HG03103 (cell line): ENCODE results near the gene VPREB1.
"Not testable (repeated sequence)": the region's sequence is repeated elsewhere in the genome, so short reads cannot be mapped to it uniquely, and the experiment has no call there.

Experiments
- ATAC-seq: cut with Tn5 transposase; IDR thresholded peaks from one replicate; pipeline ENCODE4 v1.9.1; 2021; ENCODE audit warnings: low read depth; ENCODE audit not compliant: unreplicated experiment

VPREB1 gene, protein sequence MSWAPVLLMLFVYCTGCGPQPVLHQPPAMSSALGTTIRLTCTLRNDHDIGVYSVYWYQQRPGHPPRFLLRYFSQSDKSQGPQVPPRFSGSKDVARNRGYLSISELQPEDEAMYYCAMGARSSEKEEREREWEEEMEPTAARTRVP

DNA sequence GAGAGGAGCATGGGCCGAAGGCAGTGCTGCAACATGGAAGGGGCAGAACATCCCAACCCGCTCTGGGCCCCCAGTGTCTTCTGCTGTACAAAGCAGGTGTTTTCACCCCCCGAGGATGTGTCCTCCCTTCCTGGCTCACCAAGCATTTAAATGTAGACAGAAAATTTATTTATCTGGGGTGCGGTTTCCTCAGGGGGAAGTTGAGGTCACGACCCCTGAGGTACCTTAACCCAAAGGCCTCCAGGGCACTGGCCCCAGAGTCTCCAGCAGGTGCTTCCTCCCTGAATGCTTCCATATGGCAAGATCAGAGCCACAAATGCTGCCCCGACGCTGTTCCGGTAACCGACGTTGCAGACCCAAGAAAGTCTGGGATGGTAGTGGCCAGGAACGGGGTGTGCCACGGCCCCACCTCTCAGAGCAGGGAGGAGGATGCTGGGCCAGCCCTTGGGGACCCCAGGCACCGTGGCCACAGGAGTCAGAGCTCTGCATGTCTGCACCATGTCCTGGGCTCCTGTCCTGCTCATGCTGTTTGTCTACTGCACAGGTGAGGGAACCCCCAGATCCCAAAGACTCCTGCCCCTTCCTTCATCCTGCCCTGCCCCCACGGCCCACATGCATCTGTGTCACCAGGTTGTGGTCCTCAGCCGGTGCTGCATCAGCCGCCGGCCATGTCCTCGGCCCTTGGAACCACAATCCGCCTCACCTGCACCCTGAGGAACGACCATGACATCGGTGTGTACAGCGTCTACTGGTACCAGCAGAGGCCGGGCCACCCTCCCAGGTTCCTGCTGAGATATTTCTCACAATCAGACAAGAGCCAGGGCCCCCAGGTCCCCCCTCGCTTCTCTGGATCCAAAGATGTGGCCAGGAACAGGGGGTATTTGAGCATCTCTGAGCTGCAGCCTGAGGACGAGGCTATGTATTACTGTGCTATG, at the start of gene VPREB1:
VPREB1 (plus strand) TSS at position 471 of the 935 bp plus-strand sequence; CDS start at position 499, 28 bp downstream.
- no peak for ATAC-seq

GRCh38 chr22:22194931-22195264, 49.7 kb upstream of the VPREB1 start:
- no peak for ATAC-seq

DNA sequence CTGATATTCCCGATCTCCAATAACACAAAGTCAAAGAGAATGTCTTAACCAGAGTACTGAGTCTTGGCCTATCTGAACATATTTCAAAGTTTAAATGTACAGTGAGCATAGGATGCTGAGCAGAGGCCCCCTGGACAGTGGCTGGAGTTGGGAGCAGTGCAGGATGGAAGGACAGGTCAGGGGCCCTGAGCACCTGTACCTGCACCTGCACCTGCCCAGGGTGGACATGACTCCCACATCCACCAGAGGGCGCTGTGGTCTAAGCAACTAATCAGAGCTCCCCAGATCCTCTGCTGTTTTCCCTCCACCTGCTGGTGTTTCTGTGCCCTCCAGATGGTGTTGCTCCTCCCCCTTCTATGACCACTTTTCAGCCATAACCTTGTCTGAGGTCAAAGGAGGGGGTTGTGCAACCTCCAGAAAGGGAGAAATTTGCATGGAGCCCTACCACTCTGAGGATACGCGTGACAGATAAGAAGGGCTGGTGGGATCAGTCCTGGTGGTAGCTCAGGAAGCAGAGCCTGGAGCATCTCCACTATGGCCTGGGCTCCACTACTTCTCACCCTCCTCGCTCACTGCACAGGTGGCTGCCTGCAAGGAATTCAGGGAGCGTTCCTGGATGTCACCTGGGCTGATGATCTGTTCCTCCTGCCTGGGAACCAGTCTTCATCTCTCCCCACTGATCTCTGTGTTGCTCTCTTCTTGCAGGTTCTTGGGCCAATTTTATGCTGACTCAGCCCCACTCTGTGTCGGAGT, 49.1 kb upstream of the VPREB1 start:
- peak; percentile 55 for ATAC-seq

DNA sequence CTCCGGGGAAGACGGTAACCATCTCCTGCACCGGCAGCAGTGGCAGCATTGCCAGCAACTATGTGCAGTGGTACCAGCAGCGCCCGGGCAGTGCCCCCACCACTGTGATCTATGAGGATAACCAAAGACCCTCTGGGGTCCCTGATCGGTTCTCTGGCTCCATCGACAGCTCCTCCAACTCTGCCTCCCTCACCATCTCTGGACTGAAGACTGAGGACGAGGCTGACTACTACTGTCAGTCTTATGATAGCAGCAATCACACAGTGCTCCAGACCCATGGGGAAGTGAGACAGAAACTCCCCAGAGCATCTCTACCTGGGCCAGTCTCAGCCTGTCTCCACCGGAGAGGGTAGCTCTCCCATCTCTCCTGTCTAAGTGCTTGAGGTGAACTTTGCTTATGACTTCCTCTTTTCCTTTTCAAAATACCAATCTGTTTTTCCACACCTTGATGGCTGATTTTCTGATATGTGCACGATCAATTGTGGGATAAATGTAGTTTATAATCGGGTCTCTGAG, 48.5 kb upstream of the VPREB1 start:
- peak; percentile 52 for ATAC-seq

DNA sequence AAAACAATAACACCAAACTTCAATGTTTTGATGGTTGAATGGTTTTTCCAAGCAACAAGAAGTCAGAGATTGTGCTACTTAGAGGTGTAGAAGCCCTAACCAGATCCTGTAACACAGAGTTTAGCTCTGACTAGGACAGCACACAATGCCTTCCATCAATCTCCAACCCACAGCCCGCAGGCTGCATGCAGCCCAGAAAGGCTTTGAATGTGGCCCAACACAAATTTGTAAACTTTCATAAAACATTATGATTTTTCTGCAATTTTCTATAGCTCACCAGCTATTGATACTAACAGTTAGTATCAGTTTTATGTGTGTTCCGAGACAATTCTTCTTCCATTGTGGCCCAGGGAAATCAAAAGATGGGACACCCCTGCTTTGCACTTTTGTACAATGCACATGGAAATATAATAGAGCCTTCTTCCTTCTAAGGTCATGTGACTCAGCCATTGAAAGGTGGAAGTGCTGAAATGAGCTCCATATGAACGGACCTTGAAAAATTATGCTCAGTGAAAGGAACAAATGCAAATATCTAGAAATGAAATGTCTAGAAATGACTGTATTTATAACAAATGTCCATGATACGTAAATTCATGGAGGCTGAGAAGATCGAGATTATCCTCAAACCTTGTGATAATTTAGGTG, 47.6 kb upstream of the VPREB1 start:
- ATAC-seq = no peak

DNA sequence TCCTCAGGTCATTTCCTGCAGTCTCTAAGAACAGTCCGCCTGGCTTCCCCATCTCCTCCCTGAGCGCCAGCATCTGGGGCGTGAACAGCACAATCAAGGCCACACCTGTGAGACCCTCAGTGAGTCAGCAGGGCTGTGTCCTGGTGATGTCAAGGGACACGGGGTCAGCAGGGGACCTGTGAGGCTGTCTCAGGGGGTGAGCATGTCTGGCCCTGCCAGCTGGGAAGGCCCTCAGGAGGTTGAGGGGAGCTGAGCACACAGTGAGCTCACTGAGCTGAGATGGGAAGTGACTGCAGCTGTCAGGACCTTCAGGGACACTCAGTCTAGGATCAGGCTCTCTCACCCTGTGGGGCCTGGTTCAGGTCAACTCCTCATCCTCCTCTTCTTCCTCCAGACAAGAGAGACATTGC, 46.6 kb upstream of the VPREB1 start:
- no peak for ATAC-seq

- ATAC-seq = no peak
These were observed 45.8 kb upstream of the VPREB1 start for GRCh38 chr22:22198751-22199150.

DNA sequence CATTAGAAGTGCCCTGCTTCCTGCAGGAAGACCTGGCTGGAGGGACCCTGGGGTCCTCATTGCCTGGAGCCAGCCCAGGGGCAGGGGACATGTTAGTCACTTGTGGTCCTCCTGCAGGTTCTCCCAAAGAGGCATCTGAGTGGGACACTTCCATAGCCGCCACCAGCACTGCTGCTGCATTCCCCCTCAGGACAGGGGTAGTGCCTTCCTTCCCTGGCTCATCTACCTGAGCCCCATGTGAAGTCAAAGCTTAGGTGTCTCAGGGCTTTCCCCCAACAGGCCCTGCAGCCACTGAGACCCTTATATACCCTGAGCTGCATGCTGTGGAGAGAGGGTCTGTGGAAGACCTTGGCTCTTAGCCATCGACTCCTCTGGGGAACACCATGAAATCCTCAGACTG, 45.0 kb upstream of the VPREB1 start:
- ATAC-seq = no peak

GRCh38 chr22:22200569-22201184, 43.9 kb upstream of the VPREB1 start:
- no peak for ATAC-seq

- ATAC-seq = peak; percentile 46
These were observed 43.2 kb upstream of the VPREB1 start for GRCh38 chr22:22201185-22201929.

DNA sequence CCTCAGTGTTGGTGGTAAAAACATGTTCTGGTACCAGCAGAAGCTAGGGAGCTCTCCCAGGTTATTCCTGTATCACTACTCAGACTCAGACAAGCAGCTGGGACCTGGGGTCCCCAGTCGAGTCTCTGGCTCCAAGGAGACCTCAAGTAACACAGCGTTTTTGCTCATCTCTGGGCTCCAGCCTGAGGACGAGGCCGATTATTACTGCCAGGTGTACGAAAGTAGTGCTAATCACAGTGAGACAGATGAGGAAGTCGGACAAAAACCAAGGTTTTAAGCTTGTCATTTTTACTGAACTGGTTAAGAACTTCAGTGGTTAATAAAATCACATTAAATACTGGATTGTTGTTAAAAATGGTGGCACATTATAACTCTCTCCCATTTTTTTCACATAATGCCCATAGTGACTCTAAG, 42.6 kb upstream of the VPREB1 start:
- ATAC-seq = no peak

DNA sequence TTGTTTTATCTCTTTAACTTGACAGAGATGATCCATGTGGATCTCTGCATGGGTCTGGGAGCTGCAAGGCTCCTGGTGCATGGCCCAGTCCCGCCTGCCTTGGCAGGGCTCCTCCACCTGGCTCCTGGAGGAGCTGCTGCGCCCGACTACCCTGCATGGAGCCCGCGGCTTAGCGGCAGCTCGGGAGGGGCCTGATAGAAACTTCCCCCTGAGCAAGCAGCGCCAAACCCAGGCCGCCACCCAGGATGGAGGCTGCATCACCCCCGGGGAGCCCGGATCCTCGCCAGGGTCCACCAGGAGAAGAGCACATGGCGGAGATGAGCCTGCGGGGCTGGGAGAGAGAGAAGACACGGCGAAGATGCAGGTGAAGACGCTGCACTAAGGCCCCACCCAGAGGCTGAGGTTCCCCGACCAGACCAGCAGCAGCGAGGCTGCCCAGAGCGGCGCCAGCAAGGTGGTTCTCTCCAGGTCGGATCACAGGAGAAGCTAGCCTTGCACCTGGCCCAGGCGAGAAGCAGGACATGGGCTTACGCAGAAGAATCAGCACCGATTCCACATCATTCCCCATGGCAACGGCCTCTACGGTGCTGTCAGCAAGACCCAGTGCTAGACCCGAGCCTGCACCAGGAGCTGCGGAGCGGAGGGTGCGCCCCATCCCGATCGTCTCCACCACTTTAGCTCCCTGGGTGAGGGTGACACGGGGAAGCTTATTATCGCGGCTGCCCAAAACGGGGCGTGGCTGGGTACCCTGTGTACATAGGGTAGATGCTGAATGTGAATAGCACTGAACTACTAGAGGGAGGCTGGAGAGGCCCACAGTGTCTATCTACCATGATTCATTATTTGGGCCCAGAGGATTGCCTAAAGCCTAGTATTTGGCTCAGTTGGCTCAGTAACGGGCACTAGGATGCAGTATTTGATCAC, 41.3 kb upstream of the VPREB1 start:
- ATAC-seq = no peak

DNA sequence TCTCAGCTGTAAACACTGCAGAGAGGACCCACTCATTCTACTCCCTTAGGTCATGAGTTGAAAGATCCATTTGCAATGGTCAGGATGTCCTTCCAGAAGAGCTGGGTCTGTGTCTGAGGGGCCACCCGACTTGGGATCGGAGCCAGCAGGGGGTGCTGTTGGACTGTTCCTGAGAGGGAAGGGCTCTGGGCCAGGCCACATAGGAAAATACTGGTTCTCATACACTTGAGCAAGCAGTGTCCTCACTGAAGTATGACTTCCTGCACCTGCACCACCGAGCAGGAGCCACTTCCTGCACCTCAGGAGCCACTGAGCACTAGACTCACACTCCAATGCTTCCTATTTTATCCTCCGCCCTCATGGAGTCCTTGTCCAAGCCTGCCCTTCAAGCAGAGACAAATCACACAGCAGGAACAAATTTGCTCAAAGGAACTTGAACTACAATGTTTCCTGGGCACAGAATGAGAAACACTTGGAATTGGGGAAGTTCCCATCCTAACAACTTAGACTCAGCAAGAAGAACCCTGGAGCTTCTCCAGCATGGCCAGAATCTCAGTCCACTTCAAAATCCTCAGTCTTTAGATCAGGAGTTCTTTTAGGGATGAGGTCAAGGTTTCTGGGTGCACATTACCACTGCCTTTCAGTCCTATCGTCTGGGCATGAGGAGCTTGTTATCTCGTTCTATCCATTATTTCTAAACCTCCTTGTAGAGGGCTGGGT, 36.6 kb upstream of the VPREB1 start:
- ATAC-seq = peak; percentile 69

DNA sequence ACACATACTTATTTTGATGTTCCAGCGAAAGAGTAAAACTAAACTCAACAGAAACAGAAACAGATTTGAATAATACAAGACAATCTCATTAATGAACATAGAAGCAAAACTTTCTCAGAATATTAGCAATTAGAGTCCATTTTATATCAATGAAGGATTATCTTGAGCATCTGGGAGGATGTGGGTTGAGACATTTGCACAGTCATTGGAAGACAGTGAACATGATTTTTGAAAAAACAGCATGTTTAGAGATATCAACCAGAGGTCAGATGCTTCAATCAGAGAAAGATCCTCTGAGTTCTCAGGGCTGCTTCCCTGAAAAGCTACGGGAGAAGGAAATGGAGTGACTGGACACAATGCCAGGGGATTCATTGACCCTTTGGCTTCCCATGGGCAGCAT, 35.9 kb upstream of the VPREB1 start:
- no peak for ATAC-seq

GRCh38 chr22:22209080-22209640, 35.4 kb upstream of the VPREB1 start:
- ATAC-seq = not testable (repeated sequence)

DNA sequence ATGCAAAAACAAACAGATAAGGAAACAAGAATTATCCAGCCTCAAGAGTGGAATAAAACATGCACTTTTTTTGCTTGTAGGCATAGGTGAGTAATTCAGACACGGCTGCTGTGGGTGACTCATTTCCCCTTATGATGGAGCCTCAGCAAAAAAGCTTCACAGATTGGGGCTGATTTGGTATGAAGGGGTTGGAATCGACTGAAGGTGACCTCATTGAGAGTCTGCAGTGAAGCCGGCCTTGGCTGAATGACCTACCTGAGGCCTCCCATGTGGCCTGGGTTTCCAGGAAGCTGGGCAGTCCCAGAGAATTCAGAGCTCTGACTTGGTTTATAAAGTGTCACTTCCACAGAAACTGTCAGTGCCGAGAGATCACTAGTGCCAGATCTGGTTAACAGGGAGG, 34.2 kb upstream of the VPREB1 start:
- ATAC-seq = no peak
